SK-N-SH treated with all-trans-retinoic acid at 6 μM for 48 hours (cell line): ENCODE measurements around the gene CYSRT1.

Experiments
- ATAC-seq: fragments of 200-7000 bp; cut with Tn5 transposase; 3 replicates; pipeline ENCODE4 v1.9.1; 2020; ENCODE audit warnings: mild to moderate bottlenecking, moderate library complexity
- ARNTL ChIP-seq: fragments of 450-650 bp; formaldehyde crosslinking; IDR thresholded peaks from 2 replicates; pipeline ENCODE4 v1.5.0; 2020; ENCODE audit warnings: low read depth, mild to moderate bottlenecking, moderate library complexity, borderline replicate concordance
- BACH2 ChIP-seq: fragments of 250-450 bp; sonication (Bioruptor Pico); IDR thresholded peaks from 2 replicates; pipeline ENCODE4 v1.9.0; 2021; ENCODE audit warnings: mild to moderate bottlenecking, borderline replicate concordance
- CSDC2 ChIP-seq: fragments of 250-450 bp; sonication (Bioruptor Pico); IDR thresholded peaks from 2 replicates; pipeline ENCODE4 v1.5.0; 2020; ENCODE audit warnings: mild to moderate bottlenecking, moderate library complexity
- ESRRG ChIP-seq: fragments of 250-450 bp; sonication (Bioruptor Pico); IDR thresholded peaks from 2 replicates; pipeline ENCODE4 v1.6.1; 2021; ENCODE audit warnings: mild to moderate bottlenecking
- GLIS3 ChIP-seq: fragments of 250-450 bp; sonication (Bioruptor Pico); IDR thresholded peaks from 2 replicates; pipeline ENCODE4 v1.5.0; 2020; ENCODE audit warnings: mild to moderate bottlenecking, moderate library complexity
- ISL1 ChIP-seq: fragments of 250-450 bp; sonication (Bioruptor Pico); IDR thresholded peaks from 2 replicates; pipeline ENCODE4 v2.1.2; 2022; ENCODE audit warnings: mild to moderate bottlenecking, moderate library complexity
- OSR1 ChIP-seq: fragments of 250-450 bp; sonication (Bioruptor Pico); IDR thresholded peaks from 2 replicates; pipeline ENCODE4 v1.8.0; 2022; ENCODE audit warnings: moderate library complexity, mild to moderate bottlenecking, inconsistent platforms
- POU6F1 ChIP-seq: fragments of 250-450 bp; sonication (Bioruptor Pico); IDR thresholded peaks from 2 replicates; pipeline ENCODE4 v1.8.0; 2021; ENCODE audit warnings: low read depth, mild to moderate bottlenecking, moderate library complexity, borderline replicate concordance
- PPARA ChIP-seq: fragments of 250-450 bp; sonication (Bioruptor Pico); IDR thresholded peaks from 2 replicates; pipeline ENCODE4 v1.5.0; 2020; ENCODE audit warnings: mild to moderate bottlenecking, borderline replicate concordance
- RARB ChIP-seq: fragments of 250-450 bp; sonication (Bioruptor Pico); IDR thresholded peaks from 2 replicates; pipeline ENCODE4 v1.8.0; 2021; ENCODE audit warnings: mild to moderate bottlenecking, moderate library complexity
- SNAI2 ChIP-seq: fragments of 250-450 bp; sonication (Bioruptor Pico); IDR thresholded peaks from 2 replicates; pipeline ENCODE4 v1.5.0; 2020; ENCODE audit warnings: mild to moderate bottlenecking, moderate library complexity
- TCF4 ChIP-seq: fragments of 250-450 bp; sonication (Bioruptor Pico); IDR thresholded peaks from 2 replicates; pipeline ENCODE4 v1.8.0; 2021; ENCODE audit warnings: mild to moderate bottlenecking, moderate library complexity, borderline replicate concordance
- TOX ChIP-seq: fragments of 250-450 bp; sonication (Bioruptor Pico); IDR thresholded peaks from 2 replicates; pipeline ENCODE4 v1.8.0; 2021; ENCODE audit warnings: mild to moderate bottlenecking, moderate library complexity, borderline replicate concordance
- ZC3H10 ChIP-seq: fragments of 250-450 bp; sonication (Bioruptor Pico); IDR thresholded peaks from 2 replicates; pipeline ENCODE4 v1.5.1; 2021; ENCODE audit warnings: mild to moderate bottlenecking, moderate library complexity
- ZFP3 ChIP-seq: fragments of 250-450 bp; sonication (Bioruptor Pico); IDR thresholded peaks from 2 replicates; pipeline ENCODE4 v1.5.0; 2020; ENCODE audit warnings: mild to moderate bottlenecking, moderate library complexity
- ZFP30 ChIP-seq: fragments of 450-650 bp; formaldehyde crosslinking; IDR thresholded peaks from 2 replicates; pipeline ENCODE4 v1.5.0; 2022; ENCODE audit warnings: mild to moderate bottlenecking, moderate library complexity
- ZNF565 ChIP-seq: fragments of 450-650 bp; formaldehyde crosslinking; conservative IDR thresholded peaks from 2 replicates; pipeline ENCODE4 v1.5.0; 2020; ENCODE audit warnings: low read depth, mild to moderate bottlenecking, moderate library complexity
- TF ChIP-seq, protein P1 (sequence below): fragments of 250-450 bp; sonication (Bioruptor Pico); IDR thresholded peaks from 2 replicates; pipeline ENCODE4 v1.8.0; 2020; ENCODE audit warnings: mild to moderate bottlenecking, moderate library complexity, borderline replicate concordance
- TF ChIP-seq, protein P2 (sequence below): fragments of 250-450 bp; sonication (Bioruptor Pico); IDR thresholded peaks from 2 replicates; pipeline ENCODE4 v1.5.1; 2020; ENCODE audit warnings: low read depth, mild to moderate bottlenecking, moderate library complexity
- TF ChIP-seq, protein P3 (sequence below): fragments of 250-450 bp; sonication (Bioruptor Pico); IDR thresholded peaks from 2 replicates; pipeline ENCODE4 v1.5.1; 2021; ENCODE audit warnings: mild to moderate bottlenecking, moderate library complexity

The CYSRT1 gene

GRCh38 chr9:137219757-137220316 lies 5.1 kb upstream of the CYSRT1 start:
- TF ChIP-seq, protein P1, sequence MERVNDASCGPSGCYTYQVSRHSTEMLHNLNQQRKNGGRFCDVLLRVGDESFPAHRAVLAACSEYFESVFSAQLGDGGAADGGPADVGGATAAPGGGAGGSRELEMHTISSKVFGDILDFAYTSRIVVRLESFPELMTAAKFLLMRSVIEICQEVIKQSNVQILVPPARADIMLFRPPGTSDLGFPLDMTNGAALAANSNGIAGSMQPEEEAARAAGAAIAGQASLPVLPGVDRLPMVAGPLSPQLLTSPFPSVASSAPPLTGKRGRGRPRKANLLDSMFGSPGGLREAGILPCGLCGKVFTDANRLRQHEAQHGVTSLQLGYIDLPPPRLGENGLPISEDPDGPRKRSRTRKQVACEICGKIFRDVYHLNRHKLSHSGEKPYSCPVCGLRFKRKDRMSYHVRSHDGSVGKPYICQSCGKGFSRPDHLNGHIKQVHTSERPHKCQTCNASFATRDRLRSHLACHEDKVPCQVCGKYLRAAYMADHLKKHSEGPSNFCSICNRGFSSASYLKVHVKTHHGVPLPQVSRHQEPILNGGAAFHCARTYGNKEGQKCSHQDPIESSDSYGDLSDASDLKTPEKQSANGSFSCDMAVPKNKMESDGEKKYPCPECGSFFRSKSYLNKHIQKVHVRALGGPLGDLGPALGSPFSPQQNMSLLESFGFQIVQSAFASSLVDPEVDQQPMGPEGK (CRISPR knock-in tag), result no peak
- TF ChIP-seq ESRRG (CRISPR knock-in tag) (no peak), ZFP3 (CRISPR knock-in tag) (no peak), TOX (no peak), BACH2 (CRISPR knock-in tag) (no peak), PPARA (no peak), ZC3H10 (CRISPR knock-in tag) (no peak), ZFP30 (CRISPR knock-in tag) (no peak), ISL1 (CRISPR knock-in tag) (no peak)
- TF ChIP-seq, protein P2, sequence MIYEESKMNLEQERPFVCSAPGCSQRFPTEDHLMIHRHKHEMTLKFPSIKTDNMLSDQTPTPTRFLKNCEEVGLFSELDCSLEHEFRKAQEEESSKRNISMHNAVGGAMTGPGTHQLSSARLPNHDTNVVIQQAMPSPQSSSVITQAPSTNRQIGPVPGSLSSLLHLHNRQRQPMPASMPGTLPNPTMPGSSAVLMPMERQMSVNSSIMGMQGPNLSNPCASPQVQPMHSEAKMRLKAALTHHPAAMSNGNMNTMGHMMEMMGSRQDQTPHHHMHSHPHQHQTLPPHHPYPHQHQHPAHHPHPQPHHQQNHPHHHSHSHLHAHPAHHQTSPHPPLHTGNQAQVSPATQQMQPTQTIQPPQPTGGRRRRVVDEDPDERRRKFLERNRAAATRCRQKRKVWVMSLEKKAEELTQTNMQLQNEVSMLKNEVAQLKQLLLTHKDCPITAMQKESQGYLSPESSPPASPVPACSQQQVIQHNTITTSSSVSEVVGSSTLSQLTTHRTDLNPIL, result no peak
- TF ChIP-seq, all 23 proteins: peak for 0
- ATAC-seq, result no peak

GRCh38 chr9:137220317-137221094 lies 4.5 kb upstream of the CYSRT1 start:
- no peak for ATAC-seq
- TF ChIP-seq POU6F1 (CRISPR knock-in tag) (no peak), ZFP3 (CRISPR knock-in tag) (no peak), ARNTL (CRISPR knock-in tag) (no peak), GLIS3 (no peak), ZFP30 (CRISPR knock-in tag) (no peak), PPARA (no peak), ISL1 (CRISPR knock-in tag) (no peak), RARB (CRISPR knock-in tag) (no peak)
- TF ChIP-seq, protein P3, sequence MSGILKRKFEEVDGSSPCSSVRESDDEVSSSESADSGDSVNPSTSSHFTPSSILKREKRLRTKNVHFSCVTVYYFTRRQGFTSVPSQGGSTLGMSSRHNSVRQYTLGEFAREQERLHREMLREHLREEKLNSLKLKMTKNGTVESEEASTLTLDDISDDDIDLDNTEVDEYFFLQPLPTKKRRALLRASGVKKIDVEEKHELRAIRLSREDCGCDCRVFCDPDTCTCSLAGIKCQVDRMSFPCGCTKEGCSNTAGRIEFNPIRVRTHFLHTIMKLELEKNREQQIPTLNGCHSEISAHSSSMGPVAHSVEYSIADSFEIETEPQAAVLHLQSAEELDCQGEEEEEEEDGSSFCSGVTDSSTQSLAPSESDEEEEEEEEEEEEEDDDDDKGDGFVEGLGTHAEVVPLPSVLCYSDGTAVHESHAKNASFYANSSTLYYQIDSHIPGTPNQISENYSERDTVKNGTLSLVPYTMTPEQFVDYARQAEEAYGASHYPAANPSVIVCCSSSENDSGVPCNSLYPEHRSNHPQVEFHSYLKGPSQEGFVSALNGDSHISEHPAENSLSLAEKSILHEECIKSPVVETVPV (CRISPR knock-in tag), result no peak
- TF ChIP-seq, protein P1 (CRISPR knock-in tag), result no peak
- TF ChIP-seq, all 23 proteins: peak for 0

DNA sequence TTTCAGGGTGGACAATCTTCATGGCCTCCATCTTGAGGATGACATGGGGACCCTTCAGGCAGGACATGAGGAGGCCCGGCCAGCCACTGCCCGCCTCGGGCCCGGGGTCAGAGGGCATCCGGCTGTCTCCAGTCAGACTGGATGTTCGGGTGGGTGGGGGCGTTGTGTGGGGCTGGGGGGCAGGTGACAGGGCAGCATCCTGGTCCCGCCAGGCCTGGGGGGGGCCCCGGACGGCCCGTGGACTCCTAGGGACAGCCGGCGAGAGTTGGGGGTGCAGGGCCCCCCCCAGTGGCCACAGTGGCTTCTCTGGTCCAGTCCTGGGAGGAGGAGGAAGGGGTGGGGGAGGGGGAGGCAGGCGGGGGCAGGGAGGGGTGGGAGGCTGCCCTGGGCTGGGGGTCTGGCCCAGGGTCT lies 3.9 kb upstream of the CYSRT1 start:
- no peak for ATAC-seq
- no peak for TF ChIP-seq TCF4 (CRISPR knock-in tag)
- TF ChIP-seq, protein P2, result no peak
- TF ChIP-seq BACH2 (CRISPR knock-in tag), result no peak
- no peak for TF ChIP-seq SNAI2 (CRISPR knock-in tag)
- TF ChIP-seq, protein P3 (CRISPR knock-in tag), result no peak
- TF ChIP-seq ZFP3 (CRISPR knock-in tag), result no peak
- TF ChIP-seq ZNF565 (CRISPR knock-in tag), result no peak
- TF ChIP-seq, protein P1 (CRISPR knock-in tag), result no peak
- no peak for TF ChIP-seq PPARA
- TF ChIP-seq ESRRG (CRISPR knock-in tag), result no peak
- no peak for TF ChIP-seq ZFP30 (CRISPR knock-in tag)
- TF ChIP-seq POU6F1 (CRISPR knock-in tag), result no peak
- TF ChIP-seq OSR1 (CRISPR knock-in tag), result no peak
- TF ChIP-seq CSDC2, result no peak
